HepG2 (cell line): Measurements from ENCODE around the gene MARK2. TPM values are rescaled to one million over a fixed set of nuclear protein-coding genes. Genes with fewer than 3 reads are reported as not detected.

ENCODE experiments used
- ATF2 ChIP-seq: sonication (generic); formaldehyde crosslinking; IDR thresholded peaks from 2 replicates; pipeline ENCODE4 v1.4.0; 2020; ENCODE audit warnings: missing genetic modification reagents
- ATF5 ChIP-seq: sonication (generic); formaldehyde crosslinking; IDR thresholded peaks from 2 replicates; pipeline ENCODE4 v1.4.0; 2020; ENCODE audit warnings: mild to moderate bottlenecking, low read depth, missing genetic modification reagents
- CCAR2 ChIP-seq: fragments of 200-400 bp; formaldehyde crosslinking; optimal IDR thresholded peaks from 2 replicates; pipeline ENCODE3; 2018; ENCODE audit warnings: low read depth, mild to moderate bottlenecking, low read length, moderate library complexity
- IKZF4 ChIP-seq: sonication (generic); formaldehyde crosslinking; IDR thresholded peaks from 2 replicates; pipeline ENCODE4 v1.5.1; 2020; ENCODE audit warnings: borderline replicate concordance, mild to moderate bottlenecking, low read depth, missing genetic modification reagents; ENCODE audit errors: not compliant biosample characterization
- KDM1A ChIP-seq: IDR thresholded peaks from 2 replicates; pipeline ENCODE4 v1.6.1; 2016; ENCODE audit warnings: missing compliant biosample characterization
- KLF12 ChIP-seq: sonication (generic); formaldehyde crosslinking; IDR thresholded peaks from 2 replicates; pipeline ENCODE4 v1.4.0; 2020; ENCODE audit warnings: missing genetic modification reagents, borderline replicate concordance
- MTF2 ChIP-seq: sonication (generic); formaldehyde crosslinking; IDR thresholded peaks from 2 replicates; pipeline ENCODE4 v1.5.0; 2020; ENCODE audit warnings: missing genetic modification reagents, borderline replicate concordance
- SIX4 ChIP-seq: sonication (generic); formaldehyde crosslinking; IDR thresholded peaks from 2 replicates; pipeline ENCODE4 v1.4.0; 2020; ENCODE audit warnings: missing genetic modification reagents
- SSRP1 ChIP-seq: IDR thresholded peaks from 2 replicates; pipeline ENCODE4 v1.6.1; 2016; ENCODE audit warnings: control low read depth
- SUZ12 ChIP-seq: fragments of 150-350 bp; IDR thresholded peaks from 2 replicates; pipeline ENCODE4 v1.6.1; 2014; ENCODE audit warnings: low read depth, low read length
- THAP9 ChIP-seq: sonication (generic); formaldehyde crosslinking; IDR thresholded peaks from 2 replicates; pipeline ENCODE4; 2020; ENCODE audit warnings: missing genetic modification reagents, mild to moderate bottlenecking, borderline replicate concordance
- TOPORS ChIP-seq: sonication (generic); formaldehyde crosslinking; IDR thresholded peaks from 2 replicates; pipeline ENCODE4 v1.8.0; 2023; ENCODE audit warnings: mild to moderate bottlenecking, missing genetic modification reagents
- ZBTB2 ChIP-seq: sonication (generic); formaldehyde crosslinking; IDR thresholded peaks from 2 replicates; pipeline ENCODE4 v1.8.0; 2022; ENCODE audit warnings: low read depth, missing genetic modification reagents
- ZKSCAN1 ChIP-seq: fragments of 150-350 bp; IDR thresholded peaks from 2 replicates; pipeline ENCODE4 v1.6.1; 2014; ENCODE audit warnings: low read length
- ZMAT3 ChIP-seq: sonication (generic); formaldehyde crosslinking; conservative IDR thresholded peaks from 2 replicates; pipeline ENCODE4 v1.7.0; 2021; ENCODE audit warnings: missing genetic modification reagents
- ZNF180 ChIP-seq: sonication (generic); formaldehyde crosslinking; IDR thresholded peaks from 2 replicates; pipeline ENCODE4 v1.4.0; 2020; ENCODE audit warnings: low read depth, missing genetic modification reagents, borderline replicate concordance
- ZNF275 ChIP-seq: sonication (generic); formaldehyde crosslinking; IDR thresholded peaks from 2 replicates; pipeline ENCODE4 v1.8.0; 2022; ENCODE audit warnings: missing genetic modification reagents, mild to moderate bottlenecking, inconsistent platforms, borderline replicate concordance
- ZNF367 ChIP-seq: sonication (generic); formaldehyde crosslinking; IDR thresholded peaks from 2 replicates; pipeline ENCODE4 v1.4.0; 2020; ENCODE audit warnings: missing genetic modification reagents, borderline replicate concordance
- ZNF501 ChIP-seq: sonication (generic); formaldehyde crosslinking; IDR thresholded peaks from 2 replicates; pipeline ENCODE4 v1.5.1; 2020; ENCODE audit warnings: mild to moderate bottlenecking, moderate library complexity, missing genetic modification reagents
- ZNF557 ChIP-seq: sonication (generic); formaldehyde crosslinking; IDR thresholded peaks from 2 replicates; pipeline ENCODE4 v1.4.0; 2020; ENCODE audit warnings: missing genetic modification reagents
- ZNF781 ChIP-seq: sonication (generic); formaldehyde crosslinking; IDR thresholded peaks from 2 replicates; pipeline ENCODE4 v1.5.1; 2020; ENCODE audit warnings: borderline replicate concordance, mild to moderate bottlenecking, missing genetic modification reagents; ENCODE audit errors: not compliant biosample characterization
- ZSCAN20 ChIP-seq: sonication (generic); formaldehyde crosslinking; IDR thresholded peaks from 2 replicates; pipeline ENCODE4 v1.4.0; 2020; ENCODE audit warnings: missing genetic modification reagents, mild to moderate bottlenecking, borderline replicate concordance
- polyA plus RNA-seq, 8 experiments: library from polyadenylated mRNA; depleted of rRNA in 3 of 8; stranded (reverse) in 7 of 8; unstranded in 1 of 8; fragments of >200 nt; fragmentation: Illumina TruSeq in 4 of 8; extraction: Trizol in 4 of 8; gene quantifications; 2 replicates each; pipeline versions ENCODE4 v1.2.1 to v1.2.3, GENCODE V29; 2011 to 2016; ENCODE audit warnings: low read depth in 4 of 8, missing spikeins in 1 of 8, mixed read lengths in 1 of 8; ENCODE audit not compliant: insufficient read depth in 1 of 8
- total RNA-seq, 5 experiments: library from RNA; depleted of rRNA; stranded (reverse); fragments of >200 nt; fragmentation: Illumina TruSeq; extraction: Trizol; gene quantifications; 2 replicates each; pipeline ENCODE4 v1.2.3, GENCODE V29; 2016; ENCODE audit warnings: low read depth in 1 of 5

The MARK2 gene
- total and polyA plus RNA-seq, 2 of the 13 experiments (the other 11 are each of a cell fraction or from before 2014, with no cell fraction given), result 13.5 to 13.9 TPM

- TF ChIP-seq THAP9 (CRISPR knock-in tag), result peak; percentile 61; the same call in 1 of the 2 replicates
- no peak for TF ChIP-seq ZNF180 (CRISPR knock-in tag)
- no peak for TF ChIP-seq KDM1A
- no peak for TF ChIP-seq CCAR2
- TF ChIP-seq ZMAT3, result no peak
- no peak for TF ChIP-seq ZNF367 (CRISPR knock-in tag)
- no peak for TF ChIP-seq MTF2 (CRISPR knock-in tag)
- TF ChIP-seq ZBTB2 (CRISPR knock-in tag), result no peak
- TF ChIP-seq IKZF4 (CRISPR knock-in tag), result no peak
- TF ChIP-seq SSRP1 (CRISPR knock-in tag), result no peak
- no peak for TF ChIP-seq ZNF275 (CRISPR knock-in tag)
- no peak for TF ChIP-seq KLF12 (CRISPR knock-in tag)
- 0 out of 2 replicates have a peak, but pooled peaks have one; percentile 33 for TF ChIP-seq SIX4
- TF ChIP-seq ZKSCAN1, result no peak
- no peak for TF ChIP-seq ZSCAN20 (CRISPR knock-in tag)
- TF ChIP-seq ATF2 (CRISPR knock-in tag), result no peak; the same call in 1 of the 2 replicates
- peak; percentile 83 for TF ChIP-seq ZNF501
- TF ChIP-seq ZNF781, result no peak
- no peak for TF ChIP-seq ATF5
- no peak for TF ChIP-seq SUZ12
- no peak for TF ChIP-seq TOPORS (CRISPR knock-in tag)
- 0 out of 2 replicates have a peak, but pooled peaks have one; percentile 45 for TF ChIP-seq ZNF557 (CRISPR knock-in tag)
Measured at GRCh38 chr11:63871962-63872799, 33.3 kb downstream of the MARK2 start (continued).
